ENCODE results near the gene OR51V1. TPM values are rescaled to one million over a fixed set of nuclear protein-coding genes. Genes with fewer than 3 reads are reported as not detected.

Gene OR51V1
- total RNA-seq, 1 experiment from 2014 or later = not detected

- Histone ChIP-seq H3K9me3 (ENCODE audit: insufficient read depth, low read depth) (no peaks in the 10 kb centered on the region), H3K79me2 (ENCODE audit: low read depth) (no peaks in the 10 kb centered on the region), H3K27ac (no peak overlapping the region), H3K27me3 (ENCODE audit: insufficient read depth, low read depth) (no peaks in the 10 kb centered on the region), H3F3A (ENCODE audit: insufficient read depth, low read depth) (no peaks in the 10 kb centered on the region), H3K4me1 (replicated peaks; ENCODE audit: insufficient read depth) (no peaks in the 10 kb centered on the region), H3K4me2 (no peak overlapping the region), H4K20me1 (ENCODE audit: insufficient read depth) (no peaks in the 10 kb centered on the region), H3K4me3 (no peak overlapping the region), H3K36me3 (ENCODE audit: low read depth) (no peaks in the 10 kb centered on the region), H2AFZ (no peak overlapping the region), H3K9me2 (ENCODE audit: insufficient read depth) (no peaks in the 10 kb centered on the region)
- no peak for DNase-seq
- no TSS peak for BruUV-seq (replicated peaks)
- intact Hi-C loops (cut with micrococcal nuclease; ENCODE audit: unreplicated experiment) = no loop called here
- POLR2A ChIA-PET (ENCODE audit: unreplicated experiment) = no interaction called here
- CTCF ChIA-PET = no interaction called here
- TF ChIP-seq EZH2 (IDR thresholded peaks at IDR 0.05; ENCODE audit: low read depth) = no peak
- no peak for TF ChIP-seq CTCF (conservative IDR thresholded peaks at IDR 0.05)
These were observed 32.3 kb upstream of the OR51V1 start for GRCh38 chr11:5232821-5233220.

DNA sequence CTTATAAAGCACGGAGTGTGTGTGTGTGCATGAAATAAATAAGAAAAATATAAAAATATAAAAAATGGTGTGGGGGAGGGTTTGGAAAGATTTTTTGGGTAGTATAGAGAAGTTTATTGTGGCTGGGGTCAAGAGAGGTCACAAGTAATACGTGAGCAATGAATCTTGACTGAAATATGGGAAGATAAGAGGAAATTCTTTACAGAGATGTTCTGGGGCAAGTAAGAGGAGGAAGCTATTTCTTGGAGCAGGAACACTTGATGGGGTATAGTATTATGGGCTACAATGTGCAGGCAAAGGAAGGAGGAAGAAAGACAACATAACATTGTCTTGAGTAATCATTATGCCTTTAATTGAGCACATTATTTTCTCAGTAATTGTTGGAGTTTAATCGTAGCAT is 31.7 kb upstream of the OR51V1 start:
- no TSS peak for BruUV-seq (replicated peaks)
- H3K36me3 ChIP-seq (ENCODE audit: low read depth) = no peaks in the 10 kb centered on the region

GRCh38 chr11:5231111-5231510 is 30.6 kb upstream of the OR51V1 start:
- Histone ChIP-seq H3K4me2 (no peak overlapping the region), H4K20me1 (ENCODE audit: insufficient read depth) (no peaks in the 10 kb centered on the region), H3K9me3 (ENCODE audit: insufficient read depth, low read depth) (no peaks in the 10 kb centered on the region), H3K4me1 (replicated peaks; ENCODE audit: insufficient read depth) (no peaks in the 10 kb centered on the region), H3K9me2 (ENCODE audit: insufficient read depth) (no peaks in the 10 kb centered on the region), H3K79me2 (ENCODE audit: low read depth) (no peaks in the 10 kb centered on the region), H3K27ac (no peak overlapping the region), H3K36me3 (ENCODE audit: low read depth) (no peaks in the 10 kb centered on the region), H3K4me3 (no peak overlapping the region), H3K27me3 (ENCODE audit: insufficient read depth, low read depth) (no peaks in the 10 kb centered on the region), H3F3A (ENCODE audit: insufficient read depth, low read depth) (no peaks in the 10 kb centered on the region), H2AFZ (no peak overlapping the region)
- ChIA-PET CTCF (no interaction called here), POLR2A (ENCODE audit: unreplicated experiment) (no interaction called here)
- no peak for TF ChIP-seq EZH2 (IDR thresholded peaks at IDR 0.05; ENCODE audit: low read depth)
- TF ChIP-seq CTCF (conservative IDR thresholded peaks at IDR 0.05) = no peak
- no peak for DNase-seq
- intact Hi-C loops (cut with micrococcal nuclease; ENCODE audit: unreplicated experiment) = no loop called here
- BruUV-seq (replicated peaks) = no TSS peak

More for the DNA sequence above, 31.7 kb upstream of the OR51V1 start:
- DNase-seq = no peak
- ChIA-PET POLR2A (ENCODE audit: unreplicated experiment) (no interaction called here), CTCF (no interaction called here)
- intact Hi-C loops (cut with micrococcal nuclease; ENCODE audit: unreplicated experiment) = no loop called here
- Histone ChIP-seq H3K27ac (no peak overlapping the region), H3F3A (ENCODE audit: insufficient read depth, low read depth) (no peaks in the 10 kb centered on the region), H3K79me2 (ENCODE audit: low read depth) (no peaks in the 10 kb centered on the region), H3K4me2 (no peak overlapping the region), H3K9me2 (ENCODE audit: insufficient read depth) (no peaks in the 10 kb centered on the region), H4K20me1 (ENCODE audit: insufficient read depth) (no peaks in the 10 kb centered on the region), H2AFZ (no peak overlapping the region), H3K9me3 (ENCODE audit: insufficient read depth, low read depth) (no peaks in the 10 kb centered on the region), H3K4me1 (replicated peaks; ENCODE audit: insufficient read depth) (no peaks in the 10 kb centered on the region), H3K4me3 (no peak overlapping the region), H3K27me3 (ENCODE audit: insufficient read depth, low read depth) (no peaks in the 10 kb centered on the region)
- TF ChIP-seq CTCF (conservative IDR thresholded peaks at IDR 0.05) (no peak), EZH2 (IDR thresholded peaks at IDR 0.05; ENCODE audit: low read depth) (no peak)

Measured in PC-9 (cell line).